ENCODE results near the gene DLG1. TPM values are rescaled to one million over a fixed set of nuclear protein-coding genes. Genes with fewer than 3 reads are reported as not detected.

DLG1 gene
- total RNA-seq, 4 donors from 2014 or later = 71.4 to 96.7 (median 88.5) TPM

- DNase-seq (ENCODE audit: low spot score in 2 of 2) = no peak
- no peak overlapping the region for H3K4me3 ChIP-seq (ENCODE audit: low read depth, poor library complexity, severe bottlenecking)
- 68 to 88% methylated on average over 12 of the region's 12 CpGs for WGBS, 2 donors
- TF ChIP-seq POLR2A (IDR thresholded peaks at IDR 0.05) (no peak), CTCF (IDR thresholded peaks at IDR 0.05) (no peak)
- intact Hi-C loops (cut with DNase I; ENCODE audit: low total_unique reads) = loop anchor here (10.0 kb wide), 1 partner anchor 177 kb away; no protein-coding TSS in a partner anchor
Observed at GRCh38 chr3:197007296-197007940, 291.0 kb downstream of the DLG1 start.

- H3K4me3 ChIP-seq (ENCODE audit: low read depth, poor library complexity, severe bottlenecking) = no peak overlapping the region
- intact Hi-C loops (cut with DNase I; ENCODE audit: low total_unique reads) = loop anchor here (10.0 kb wide), 1 partner anchor 178 kb away; no protein-coding TSS in a partner anchor
- TF ChIP-seq POLR2A (IDR thresholded peaks at IDR 0.05) = no peak
- no peak for TF ChIP-seq CTCF (IDR thresholded peaks at IDR 0.05)
- DNase-seq (ENCODE audit: low spot score in 2 of 2) = no peak
- 93 to 98% methylated on average over 5 of the region's 5 CpGs for WGBS, 2 donors
Observed at GRCh38 chr3:197006860-197007259, 291.6 kb downstream of the DLG1 start.

- intact Hi-C loops (cut with DNase I; ENCODE audit: low total_unique reads) = loop anchor here (10.0 kb wide), 1 partner anchor 178 kb away; no protein-coding TSS in a partner anchor
- WGBS, 2 donors = 90 to 95% methylated on average over 11 of the region's 11 CpGs
- TF ChIP-seq POLR2A (IDR thresholded peaks at IDR 0.05) (no peak), CTCF (IDR thresholded peaks at IDR 0.05) (no peak)
- no peak for DNase-seq (ENCODE audit: low spot score in 2 of 2)
- no peak overlapping the region for H3K4me3 ChIP-seq (ENCODE audit: low read depth, poor library complexity, severe bottlenecking)
Observed at GRCh38 chr3:197006446-197006845, 292.0 kb downstream of the DLG1 start.

GRCh38 chr3:197003461-197004385, 294.7 kb downstream of the DLG1 start:
- no peak for DNase-seq (ENCODE audit: low spot score in 2 of 2)
- TF ChIP-seq POLR2A (IDR thresholded peaks at IDR 0.05) (no peak), CTCF (IDR thresholded peaks at IDR 0.05) (no peak)
- WGBS, 2 donors = 17 to 24% methylated on average over 47 to 52 of the region's 61 CpGs
- intact Hi-C loops (cut with DNase I; ENCODE audit: low total_unique reads) = loop anchor here (10.0 kb wide), 1 partner anchor 181 kb away; no protein-coding TSS in a partner anchor
- peak overlapping the region; percentile 21 for H3K4me3 ChIP-seq (ENCODE audit: low read depth, poor library complexity, severe bottlenecking)

- intact Hi-C loops (cut with DNase I; ENCODE audit: low total_unique reads) = loop anchor here (10.0 kb wide), 1 partner anchor 182 kb away; no protein-coding TSS in a partner anchor
- 0 to 3% methylated on average over 3 to 8 of the region's 113 CpGs for WGBS, 2 donors
- H3K4me3 ChIP-seq (ENCODE audit: low read depth, poor library complexity, severe bottlenecking) = peak overlapping the region; percentile 21
- TF ChIP-seq CTCF (IDR thresholded peaks at IDR 0.05) = no peak
- TF ChIP-seq POLR2A (IDR thresholded peaks at IDR 0.05) = no peak
- DNase-seq (ENCODE audit: low spot score in 2 of 2) = peak; percentile 43 to 95
Observed at GRCh38 chr3:197002701-197003454, 295.5 kb downstream of the DLG1 start.
